OCI-LY7 (cell line): ENCODE data around the gene FKBP6. TPM values are rescaled to one million over a fixed set of nuclear protein-coding genes. Genes with fewer than 3 reads are reported as not detected.

Experiments used
- BruUV-seq: library from RNA; stranded (reverse); fragments of 400-500 nt; replicated peaks from 2 replicates; lab custom pipeline; 2021; lab: Mats Ljungman, UMichigan
- CTCF ChIA-PET: fragments of 300-600 bp; sonication (Branson Sonifier 250); formaldehyde crosslinking; loops from one replicate; lab custom pipeline; 2022; ENCODE audit warnings: antibody characterized with exemption; ENCODE audit not compliant: unreplicated experiment; lab: Charles Lee
- POLR2A ChIA-PET: fragments of 300-600 bp; sonication (Branson Sonifier 250); formaldehyde crosslinking; loops from one replicate; lab custom pipeline; 2022; ENCODE audit warnings: antibody characterized with exemption; lab: Charles Lee
- DNase-seq: peaks from one replicate; pipeline ENCODE4 v3.0.0-alpha.2; 2015; ENCODE audit warnings: low spot score
- H2AFZ ChIP-seq: fragments of 200-600 bp; sonication (generic), shearing (Covaris generic); 2 replicates; pipeline ENCODE4 v1.6.1; 2014; ENCODE audit warnings: mild to moderate bottlenecking, antibody characterized with exemption, low read length, moderate library complexity
- H3K27ac ChIP-seq: fragments of 200-600 bp; sonication (generic); 2 replicates; pipeline ENCODE4 v1.5.1; 2014; ENCODE audit warnings: mixed run types, low read depth, mild to moderate bottlenecking, moderate library complexity, low read length, inconsistent platforms; ENCODE audit not compliant: poor library complexity, severe bottlenecking
- H3K36me3 ChIP-seq: fragments of 200-600 bp; sonication (generic); 2 replicates; pipeline ENCODE4 v1.6.1; 2014; ENCODE audit warnings: mild to moderate bottlenecking, antibody characterized with exemption, low read length, moderate library complexity, mixed read lengths; ENCODE audit not compliant: insufficient read depth
- H3K4me1 ChIP-seq: fragments of 200-600 bp; sonication (generic); 2 replicates; pipeline ENCODE4 v1.5.1; 2014; ENCODE audit warnings: mild to moderate bottlenecking, low read length; ENCODE audit not compliant: insufficient read depth, poor library complexity, severe bottlenecking
- H3K4me2 ChIP-seq: fragments of 200-600 bp; sonication (generic); 2 replicates; pipeline ENCODE4 v1.6.1; 2014; ENCODE audit warnings: mild to moderate bottlenecking, low read length
- H3K4me3 ChIP-seq: fragments of 200-600 bp; sonication (generic); 2 replicates; pipeline ENCODE4 v1.5.1; 2014; ENCODE audit warnings: mild to moderate bottlenecking, low read depth, low read length; ENCODE audit not compliant: poor library complexity, severe bottlenecking
- H3K79me2 ChIP-seq: fragments of 200-600 bp; sonication (generic); 2 replicates; pipeline ENCODE4 v1.6.1; 2016; ENCODE audit warnings: low read depth, mild to moderate bottlenecking, low read length, moderate library complexity, mixed read lengths; ENCODE audit not compliant: insufficient read depth
- H3K9me2 ChIP-seq: fragments of 200-600 bp; sonication (generic); 2 replicates; pipeline ENCODE4 v1.6.1; 2016; ENCODE audit warnings: mild to moderate bottlenecking, low read length, mixed read lengths; ENCODE audit not compliant: insufficient read depth
- H3K9me3 ChIP-seq: fragments of 200-600 bp; sonication (generic); 2 replicates; pipeline ENCODE4 v1.6.1; 2014; ENCODE audit warnings: mild to moderate bottlenecking, mixed run types, low read length, mixed read lengths
- H4K20me1 ChIP-seq: fragments of 200-600 bp; sonication (generic); 2 replicates; pipeline ENCODE4 v1.6.1; 2014; ENCODE audit warnings: mild to moderate bottlenecking, antibody characterized with exemption, low read length, moderate library complexity, mixed read lengths; ENCODE audit not compliant: insufficient read depth
- EZH2phosphoT487 ChIP-seq: fragments of 200-600 bp; sonication (generic); IDR thresholded peaks from 2 replicates; pipeline ENCODE4 v1.6.1; 2018; ENCODE audit warnings: low read depth, borderline replicate concordance, mild to moderate bottlenecking, mixed run types, antibody characterized with exemption, low read length, moderate library complexity, mixed read lengths
- intact Hi-C: fragments of 100-400 bp; cut with micrococcal nuclease; formaldehyde crosslinking; loops from one replicate; pipeline ENCODE4 v1.10.0; 2022; ENCODE audit not compliant: unreplicated experiment
- total RNA-seq, 2 experiments: library from RNA; depleted of rRNA in 1 of 2; stranded (reverse); fragments of >200 nt in 1 of 2; shearing (Covaris generic) in 1 of 2; gene quantifications; 2 replicates each; pipeline ENCODE4 v1.2.3, GENCODE V29; 2014 to 2022
- TF ChIP-seq, protein P1 (sequence below): fragments of 200-600 bp; sonication (generic); conservative IDR thresholded peaks from 2 replicates; pipeline ENCODE4 v1.5.1; 2014; ENCODE audit warnings: mild to moderate bottlenecking, antibody characterized with exemption, low read length, moderate library complexity, mixed read lengths

Gene FKBP6
- total RNA-seq, 2 experiments from 2014 or later: not detected

DNA sequence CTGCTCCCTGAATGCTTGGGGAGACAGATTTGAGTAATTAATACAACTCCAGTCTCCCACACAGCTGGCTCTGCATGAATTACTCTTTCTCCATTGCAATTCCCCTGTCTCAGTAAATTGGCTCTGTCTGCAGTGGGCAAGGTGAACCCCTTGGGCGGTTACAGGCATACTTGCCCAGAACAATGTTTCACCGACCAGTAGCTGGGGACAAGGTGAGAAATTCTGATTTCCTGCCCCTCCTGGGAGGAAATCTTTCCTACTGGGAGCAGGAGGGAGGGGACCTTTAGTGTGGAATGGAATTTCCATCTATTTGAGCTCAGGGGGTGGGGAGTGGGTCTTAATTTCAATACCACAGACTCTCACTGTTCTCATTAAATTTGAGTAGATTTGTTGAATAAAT, 63.4 kb downstream of the FKBP6 start:
- intact Hi-C loops: no loop called here

DNA sequence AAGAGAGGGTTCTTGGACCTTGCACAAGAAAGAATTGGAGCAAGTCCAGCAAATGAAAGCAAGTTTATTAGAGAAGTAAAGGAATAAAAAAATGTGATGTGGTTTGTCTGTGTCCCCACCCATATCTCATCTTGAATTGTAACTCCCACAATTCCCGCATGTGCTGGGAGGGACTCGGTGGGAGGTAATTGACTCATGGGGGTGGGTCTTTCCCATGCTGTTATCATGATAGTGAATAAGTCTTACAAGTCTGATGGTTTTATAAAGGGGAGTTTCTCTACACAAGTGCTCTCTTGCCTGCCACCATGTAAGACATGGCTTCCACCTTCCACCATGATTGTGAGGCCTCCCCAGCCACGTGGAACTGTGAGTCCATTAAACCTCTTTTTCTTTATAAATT, 66.5 kb downstream of the FKBP6 start:
- H3K27ac ChIP-seq: no peak overlapping the region
- no peaks in the 10 kb centered on the region for H3K36me3 ChIP-seq
- H2AFZ ChIP-seq: no peak overlapping the region
- no peaks in the 10 kb centered on the region for H4K20me1 ChIP-seq
- intact Hi-C loops: no loop called here
- no peak for TF ChIP-seq EZH2phosphoT487
- TF ChIP-seq, protein P1, sequence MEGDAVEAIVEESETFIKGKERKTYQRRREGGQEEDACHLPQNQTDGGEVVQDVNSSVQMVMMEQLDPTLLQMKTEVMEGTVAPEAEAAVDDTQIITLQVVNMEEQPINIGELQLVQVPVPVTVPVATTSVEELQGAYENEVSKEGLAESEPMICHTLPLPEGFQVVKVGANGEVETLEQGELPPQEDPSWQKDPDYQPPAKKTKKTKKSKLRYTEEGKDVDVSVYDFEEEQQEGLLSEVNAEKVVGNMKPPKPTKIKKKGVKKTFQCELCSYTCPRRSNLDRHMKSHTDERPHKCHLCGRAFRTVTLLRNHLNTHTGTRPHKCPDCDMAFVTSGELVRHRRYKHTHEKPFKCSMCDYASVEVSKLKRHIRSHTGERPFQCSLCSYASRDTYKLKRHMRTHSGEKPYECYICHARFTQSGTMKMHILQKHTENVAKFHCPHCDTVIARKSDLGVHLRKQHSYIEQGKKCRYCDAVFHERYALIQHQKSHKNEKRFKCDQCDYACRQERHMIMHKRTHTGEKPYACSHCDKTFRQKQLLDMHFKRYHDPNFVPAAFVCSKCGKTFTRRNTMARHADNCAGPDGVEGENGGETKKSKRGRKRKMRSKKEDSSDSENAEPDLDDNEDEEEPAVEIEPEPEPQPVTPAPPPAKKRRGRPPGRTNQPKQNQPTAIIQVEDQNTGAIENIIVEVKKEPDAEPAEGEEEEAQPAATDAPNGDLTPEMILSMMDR: no peak
- H3K4me3 ChIP-seq: no peak overlapping the region
- no peaks in the 10 kb centered on the region for H3K9me3 ChIP-seq
- no peaks in the 10 kb centered on the region for H3K79me2 ChIP-seq
- POLR2A ChIA-PET: no interaction called here
- no TSS peak for BruUV-seq
- H3K4me1 ChIP-seq: no peaks in the 10 kb centered on the region
- CTCF ChIA-PET: no interaction called here
- no peak for DNase-seq
- H3K4me2 ChIP-seq: no peak overlapping the region
- H3K9me2 ChIP-seq: no peaks in the 10 kb centered on the region

More for the DNA sequence above, 63.4 kb downstream of the FKBP6 start:
- H3K27ac ChIP-seq: no peak overlapping the region
- no peaks in the 10 kb centered on the region for H3K36me3 ChIP-seq
- no peak for DNase-seq
- H3K4me2 ChIP-seq: no peak overlapping the region
- no peaks in the 10 kb centered on the region for H4K20me1 ChIP-seq
- POLR2A ChIA-PET: interaction anchor here (0.6 kb wide), 1 partner anchor 56 kb away, joined by 3 read pairs; no protein-coding TSS in a partner anchor
- no TSS peak for BruUV-seq
- H2AFZ ChIP-seq: no peak overlapping the region
- no peaks in the 10 kb centered on the region for H3K79me2 ChIP-seq
- CTCF ChIA-PET: no interaction called here
- no peaks in the 10 kb centered on the region for H3K9me2 ChIP-seq
- peaks cover 6% of the 10 kb centered on the region; the same call in 1 of the 2 replicates for H3K9me3 ChIP-seq
- no peaks in the 10 kb centered on the region for H3K4me1 ChIP-seq
- TF ChIP-seq EZH2phosphoT487: no peak
- TF ChIP-seq, protein P1: no peak
- no peak overlapping the region for H3K4me3 ChIP-seq

DNA sequence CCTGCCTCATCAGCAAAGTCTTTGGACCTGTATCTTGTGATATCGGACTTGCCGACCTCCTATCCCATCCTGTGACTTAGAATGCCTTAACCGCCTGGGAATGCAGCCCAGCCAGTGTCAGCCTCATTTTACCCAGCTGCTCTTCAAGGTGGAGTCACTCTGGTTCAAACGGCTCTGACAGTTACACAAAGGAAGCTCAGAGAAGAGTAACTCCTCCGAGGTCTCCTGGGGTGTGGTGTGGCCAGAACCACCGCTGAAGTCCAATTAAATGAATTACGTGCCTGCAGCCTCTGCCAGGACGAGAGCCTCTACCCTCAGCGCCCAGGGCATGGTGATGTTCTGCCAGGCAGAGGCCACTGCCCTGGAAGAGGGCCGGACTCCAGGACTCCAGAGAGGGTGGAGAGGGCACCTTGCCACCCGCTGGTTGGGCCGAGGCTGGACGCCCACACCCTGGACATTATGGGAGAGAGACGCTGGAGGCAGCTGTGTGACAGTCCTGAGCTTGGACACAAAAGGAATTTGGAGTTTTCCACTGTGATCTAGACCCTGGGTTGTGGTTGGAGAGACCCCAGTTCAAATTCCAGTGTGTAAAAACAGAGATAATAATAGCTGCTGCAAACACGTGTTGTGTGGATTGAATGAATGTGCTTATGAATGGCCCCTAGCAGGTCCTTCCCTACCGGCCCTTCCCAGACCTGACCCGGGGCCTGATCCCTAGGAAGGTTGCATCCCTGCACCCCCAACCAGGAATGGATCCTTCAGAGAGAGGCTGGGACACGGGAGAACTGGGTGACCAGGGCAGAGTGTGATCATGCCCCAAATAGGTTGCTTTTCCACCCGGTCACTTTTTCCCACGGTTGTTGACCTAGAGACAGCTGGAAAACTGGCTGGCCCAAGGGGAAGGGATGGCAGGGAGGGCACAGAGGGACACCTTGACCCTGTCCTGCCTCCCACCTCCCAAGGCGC, 67.9 kb downstream of the FKBP6 start:
- ChIA-PET CTCF (no interaction called here), POLR2A (no interaction called here)
- Histone ChIP-seq H3K36me3 (no peaks in the 10 kb centered on the region), H3K4me1 (no peaks in the 10 kb centered on the region), H3K4me3 (no peak overlapping the region), H3K4me2 (no peak overlapping the region), H3K9me3 (no peaks in the 10 kb centered on the region), H4K20me1 (no peaks in the 10 kb centered on the region), H3K9me2 (no peaks in the 10 kb centered on the region), H3K27ac (no peak overlapping the region), H3K79me2 (no peaks in the 10 kb centered on the region), H2AFZ (no peak overlapping the region)
- intact Hi-C loops: no loop called here
- TF ChIP-seq, protein P1: no peak
- TF ChIP-seq EZH2phosphoT487: no peak
- no peak for DNase-seq
- BruUV-seq: no TSS peak
